GM12874 (cell line): Measurements from ENCODE around the gene ADGRG7.

Experiments used
- CTCF ChIP-seq: IDR thresholded peaks from 2 replicates; pipeline ENCODE4 v1.5.1; 2011; ENCODE audit warnings: low read depth, mild to moderate bottlenecking, control low read depth, low read length, moderate library complexity; ENCODE audit not compliant: insufficient read depth

Gene ADGRG7

GRCh38 chr3:100682056-100682853 lies 72.9 kb downstream of the ADGRG7 start:
- no peak for TF ChIP-seq CTCF

- TF ChIP-seq CTCF, result no peak
Measured at GRCh38 chr3:100682854-100683760, 73.7 kb downstream of the ADGRG7 start.

- no peak for TF ChIP-seq CTCF
Measured at GRCh38 chr3:100693225-100693624, 83.8 kb downstream of the ADGRG7 start.

- TF ChIP-seq CTCF, result no peak
Measured at GRCh38 chr3:100695696-100696095, 86.3 kb downstream of the ADGRG7 start.

- no peak for TF ChIP-seq CTCF
Measured at GRCh38 chr3:100696161-100696560, 86.8 kb downstream of the ADGRG7 start.

- TF ChIP-seq CTCF, result no peak
Measured at GRCh38 chr3:100697172-100697571, 87.8 kb downstream of the ADGRG7 start.

- TF ChIP-seq CTCF, result no peak
Measured at GRCh38 chr3:100697723-100698285, 88.4 kb downstream of the ADGRG7 start.
